H1 (cell line): ENCODE data around the gene XPNPEP1.

Experiments
- CBX8 ChIP-seq: fragments of 300-800, 300-1000 bp; sonication (generic); IDR thresholded peaks from 2 replicates; pipeline ENCODE4 v1.7.1; 2016; ENCODE audit warnings: low read depth, low read length, borderline replicate concordance
- CTCF ChIP-seq, 3 experiments: IDR thresholded peaks; 1 replicate in 2 of 3; 2 replicates in 1 of 3; pipeline versions ENCODE4 v1.5.1 to v1.6.1; 2011; ENCODE audit warnings: low read length in 3 of 3, mild to moderate bottlenecking in 3 of 3, inconsistent platforms in 2 of 3, low read depth in 1 of 3, moderate library complexity in 1 of 3; ENCODE audit not compliant: insufficient read depth in 1 of 3; ENCODE audit errors: control extremely low read depth in 1 of 3
- EZH2 ChIP-seq: fragments of 200-600 bp; sonication (generic); IDR thresholded peaks from 2 replicates; pipeline ENCODE4 v1.7.1; 2012; ENCODE audit warnings: low read depth, mild to moderate bottlenecking, moderate library complexity, low read length, inconsistent platforms; ENCODE audit not compliant: severe bottlenecking
- MAFK ChIP-seq: IDR thresholded peaks from 2 replicates; pipeline ENCODE4 v1.6.1; 2012; ENCODE audit warnings: low read depth, mild to moderate bottlenecking, improper control_type of control experiment, low read length
- MAX ChIP-seq: IDR thresholded peaks from 2 replicates; pipeline ENCODE4 v1.6.1; 2012; ENCODE audit warnings: inconsistent platforms
- PHF8 ChIP-seq: fragments of 200-600 bp; sonication (generic); conservative IDR thresholded peaks from 2 replicates; pipeline ENCODE4 v1.7.1; 2012; ENCODE audit warnings: low read depth, mild to moderate bottlenecking, inconsistent platforms, low read length, moderate library complexity
- POLR2A ChIP-seq, 2 experiments: IDR thresholded peaks; 1 replicate in 1 of 2; 2 replicates in 1 of 2; pipeline ENCODE4 v1.6.1; 2011; ENCODE audit warnings: low read depth in 2 of 2, low read length in 2 of 2, mild to moderate bottlenecking in 2 of 2; ENCODE audit errors: control extremely low read depth in 1 of 2
- RFX5 ChIP-seq: IDR thresholded peaks from 2 replicates; pipeline ENCODE4 v1.6.1; 2011; ENCODE audit warnings: low read depth, low read length, improper control_type of control experiment, borderline replicate concordance
- SIN3A ChIP-seq, 2 experiments: IDR thresholded peaks in 1 of 2; conservative IDR thresholded peaks in 1 of 2; 2 replicates each; pipeline ENCODE4 v1.6.1; 2011 to 2012; ENCODE audit warnings: low read length in 2 of 2, improper control_type of control experiment in 1 of 2, low read depth in 1 of 2, mild to moderate bottlenecking in 1 of 2
- SP4 ChIP-seq: IDR thresholded peaks from 2 replicates; pipeline ENCODE4 v1.6.1; 2012; ENCODE audit warnings: low read length, inconsistent platforms
- TAF1 ChIP-seq: IDR thresholded peaks from 2 replicates; pipeline ENCODE4 v1.6.1; 2011; ENCODE audit warnings: mild to moderate bottlenecking, low read depth, low read length
- YY1 ChIP-seq: IDR thresholded peaks from 2 replicates; pipeline ENCODE4 v1.6.1; 2011; ENCODE audit warnings: low read depth, mild to moderate bottlenecking, low read length
- ZNF274 ChIP-seq: IDR thresholded peaks from 2 replicates; pipeline ENCODE4 v1.7.0; 2012; ENCODE audit warnings: low read length, borderline replicate concordance; ENCODE audit errors: extremely low read depth

- TF ChIP-seq CTCF (IDR thresholded peaks at IDR 0.05; ENCODE audit: control extremely low read depth in 1 of 3, insufficient read depth in 1 of 3, low read depth in 1 of 3, low read length in 3 of 3): no peak
- no peak for TF ChIP-seq ZNF274
- no peak for TF ChIP-seq TAF1
- TF ChIP-seq SIN3A (conservative IDR thresholded peaks at IDR 0.05 in 1 of 2, IDR thresholded peaks at IDR 0.05 in 1 of 2; ENCODE audit: low read depth in 1 of 2, low read length in 2 of 2): no peak
- TF ChIP-seq SP4: no peak
- no peak for TF ChIP-seq CBX8
- no peak for TF ChIP-seq MAX
- TF ChIP-seq PHF8: no peak
- no peak for TF ChIP-seq YY1
- no peak for TF ChIP-seq POLR2A (IDR thresholded peaks at IDR 0.05; ENCODE audit: control extremely low read depth in 1 of 2, low read depth in 2 of 2, low read length in 2 of 2)
- TF ChIP-seq MAFK: no peak
- TF ChIP-seq RFX5: no peak
- TF ChIP-seq EZH2: no peak
These were observed 36.2 kb upstream of the XPNPEP1 start for GRCh38 chr10:109959259-109960145.
